Cardiac muscle cell (in vitro differentiated cells and primary cell): ENCODE measurements around the gene CBX6. TPM values are rescaled to one million over a fixed set of nuclear protein-coding genes. Genes with fewer than 3 reads are reported as not detected.

Experiments used
- DNase-seq, 2 donors: peaks; one replicate each; pipeline versions ENCODE4 v3.0.0 to v3.0.0-alpha.2; 2010 to 2017; ENCODE audit warnings: low read depth in 1 of 2, low spot score in 1 of 2
- H3K27ac ChIP-seq: fragments of 200-600 bp; sonication (generic); 2 replicates; pipeline ENCODE4 v1.5.1; 2016
- H3K27me3 ChIP-seq: fragments of 200-600 bp; sonication (generic); 2 replicates; pipeline ENCODE4 v1.6.0; 2016; ENCODE audit warnings: control low read depth
- H3K36me3 ChIP-seq: fragments of 200-600 bp; sonication (generic); 2 replicates; pipeline ENCODE4 v1.5.1; 2016; ENCODE audit warnings: control low read depth
- H3K4me1 ChIP-seq: fragments of 200-600 bp; sonication (generic); 2 replicates; pipeline ENCODE4 v1.8.1; 2017; ENCODE audit warnings: low read depth, mild to moderate bottlenecking, mixed run types
- H3K4me3 ChIP-seq: fragments of 200-600 bp; sonication (generic); 2 replicates; pipeline ENCODE4 v1.5.1; 2016; ENCODE audit warnings: mild to moderate bottlenecking
- H3K9me3 ChIP-seq: fragments of 200-600 bp; sonication (generic); 2 replicates; pipeline ENCODE4 v1.5.1; 2017; ENCODE audit warnings: low read depth, mild to moderate bottlenecking, control low read depth
- CTCF ChIP-seq: IDR thresholded peaks from 2 replicates; pipeline ENCODE4 v1.5.1; 2012; ENCODE audit warnings: low read depth, mild to moderate bottlenecking, low read length
- polyA plus RNA-seq: library from polyadenylated mRNA; unstranded; fragments of >200 nt; fragmentation: Nextera tagmentation; extraction: Ambion mirVana; gene quantifications from 2 replicates; pipeline ENCODE4 v1.2.1, GENCODE V29; 2016
- total RNA-seq: library from RNA; depleted of rRNA; stranded (reverse); fragments of >200 nt; gene quantifications from 2 replicates; pipeline ENCODE4 v1.2.3, GENCODE V29; 2016

Gene CBX6
- total and polyA plus RNA-seq, 2 experiments from 2014 or later: 40.9 to 89.9 TPM

- peaks cover 10% of the 10 kb centered on the region for H3K27me3 ChIP-seq
- no peak for TF ChIP-seq CTCF
- H3K27ac ChIP-seq: no peak overlapping the region
- H3K9me3 ChIP-seq: no peaks in the 10 kb centered on the region
- H3K4me1 ChIP-seq: no peaks in the 10 kb centered on the region
- DNase-seq: no peak
- no peaks in the 10 kb centered on the region for H3K36me3 ChIP-seq
- no peak overlapping the region for H3K4me3 ChIP-seq
Measured at GRCh38 chr22:38820020-38820419, 52.0 kb downstream of the CBX6 start.

GRCh38 chr22:38819387-38819940 is 52.6 kb downstream of the CBX6 start:
- Histone ChIP-seq H3K27me3 (peaks cover 10% of the 10 kb centered on the region), H3K4me1 (no peaks in the 10 kb centered on the region), H3K9me3 (no peaks in the 10 kb centered on the region), H3K4me3 (no peak overlapping the region), H3K36me3 (no peaks in the 10 kb centered on the region), H3K27ac (no peak overlapping the region)
- TF ChIP-seq CTCF: no peak
- DNase-seq: no peak

- Histone ChIP-seq H3K36me3 (no peaks in the 10 kb centered on the region), H3K27ac (no peak overlapping the region), H3K4me1 (no peaks in the 10 kb centered on the region), H3K4me3 (no peak overlapping the region), H3K9me3 (no peaks in the 10 kb centered on the region), H3K27me3 (peaks cover 13% of the 10 kb centered on the region)
- TF ChIP-seq CTCF: no peak
- DNase-seq: no peak
Measured at GRCh38 chr22:38817196-38817595, 54.8 kb downstream of the CBX6 start.

GRCh38 chr22:38815842-38816241 is 56.2 kb downstream of the CBX6 start:
- no peak overlapping the region for H3K27ac ChIP-seq
- no peak for TF ChIP-seq CTCF
- H3K36me3 ChIP-seq: no peaks in the 10 kb centered on the region
- H3K4me3 ChIP-seq: no peak overlapping the region
- H3K9me3 ChIP-seq: no peaks in the 10 kb centered on the region
- no peaks in the 10 kb centered on the region for H3K4me1 ChIP-seq
- H3K27me3 ChIP-seq: peaks cover 15% of the 10 kb centered on the region
- no peak for DNase-seq

Other genes with a start within 250 kb of the CBX6 start
- 4.5 and 5.7 TPM in 2 replicates for gene FAM227A, start 215.8 kb downstream of the CBX6 start, total RNA-seq
- 2.9 and 7.4 TPM in 2 replicates for gene FAM227A, start 215.8 kb downstream of the CBX6 start, polyA plus RNA-seq
- 24.9 and 25.9 TPM in 2 replicates for gene CBY1, start 215.6 kb downstream of the CBX6 start, total RNA-seq
- 68.4 and 84.6 TPM in 2 replicates for gene CBY1, start 215.6 kb downstream of the CBX6 start, polyA plus RNA-seq
- 46.2 and 52.6 TPM in 2 replicates for gene TOMM22, start 190.3 kb downstream of the CBX6 start, total RNA-seq
- gene TOMM22, start 190.3 kb downstream of the CBX6 start, polyA plus RNA-seq: 123 and 151 TPM in 2 replicates
- 37.0 and 41.0 TPM in 2 replicates for gene JOSD1, start 171.3 kb downstream of the CBX6 start, total RNA-seq
- 3.1 and 4.4 TPM in 2 replicates for gene JOSD1, start 171.3 kb downstream of the CBX6 start, polyA plus RNA-seq
- 72.6 and 92.2 TPM in 2 replicates for gene GTPBP1, start 166.3 kb downstream of the CBX6 start, total RNA-seq
- gene GTPBP1, start 166.3 kb downstream of the CBX6 start, polyA plus RNA-seq: 49.8 and 65.3 TPM in 2 replicates
- 41.4 and 105 TPM in 2 replicates for gene SUN2, start 116.2 kb downstream of the CBX6 start, total RNA-seq
- 28.0 and 78.1 TPM in 2 replicates for gene SUN2, start 116.2 kb downstream of the CBX6 start, polyA plus RNA-seq
- gene DNAL4, start 78.1 kb downstream of the CBX6 start, total RNA-seq: 42.3 and 48.5 TPM in 2 replicates
- 39.7 and 55.4 TPM in 2 replicates for gene DNAL4, start 78.1 kb downstream of the CBX6 start, polyA plus RNA-seq
- 15.1 and 16.7 TPM in 2 replicates for gene NPTXR, start 28.2 kb downstream of the CBX6 start, total RNA-seq
- gene NPTXR, start 28.2 kb downstream of the CBX6 start, polyA plus RNA-seq: 4.0 and 4.2 TPM in 2 replicates
- gene APOBEC3A, start 85.4 kb upstream of the CBX6 start, total RNA-seq: 0.18 TPM in 1 of 2 replicates, not detected in the other
- gene APOBEC3A, start 85.4 kb upstream of the CBX6 start, polyA plus RNA-seq: not detected in 2 replicates
- gene APOBEC3B, start 110.1 kb upstream of the CBX6 start, total RNA-seq: 1.1 and 6.5 TPM in 2 replicates
- gene APOBEC3B, start 110.1 kb upstream of the CBX6 start, polyA plus RNA-seq: 6.8 and 9.4 TPM in 2 replicates
- 12.8 and 15.7 TPM in 2 replicates for gene APOBEC3C, start 142.0 kb upstream of the CBX6 start, total RNA-seq
- 71.7 and 84.0 TPM in 2 replicates for gene APOBEC3C, start 142.0 kb upstream of the CBX6 start, polyA plus RNA-seq
- gene APOBEC3D, start 148.9 kb upstream of the CBX6 start, total RNA-seq: 2.0 and 4.3 TPM in 2 replicates
- 0.99 and 1.3 TPM in 2 replicates for gene APOBEC3D, start 148.9 kb upstream of the CBX6 start, polyA plus RNA-seq
- 11.8 and 12.9 TPM in 2 replicates for gene APOBEC3F, start 168.6 kb upstream of the CBX6 start, total RNA-seq
- gene APOBEC3F, start 168.6 kb upstream of the CBX6 start, polyA plus RNA-seq: 24.2 and 25.0 TPM in 2 replicates
- 10.5 and 12.2 TPM in 2 replicates for gene APOBEC3G, start 205.1 kb upstream of the CBX6 start, total RNA-seq
- 7.1 and 13.3 TPM in 2 replicates for gene APOBEC3G, start 205.1 kb upstream of the CBX6 start, polyA plus RNA-seq
- gene APOBEC3H, start 225.0 kb upstream of the CBX6 start, total RNA-seq: 0.57 and 1.3 TPM in 2 replicates
- 0.77 and 0.97 TPM in 2 replicates for gene APOBEC3H, start 225.0 kb upstream of the CBX6 start, polyA plus RNA-seq